HT1080 (cell line): ENCODE data around the gene EIF4A2. TPM values are rescaled to one million over a fixed set of nuclear protein-coding genes. Genes with fewer than 3 reads are reported as not detected.

Experiments
- DNase-seq: peaks from one replicate; pipeline ENCODE4 v3.0.0-alpha.2; 2015; ENCODE audit warnings: low read depth
- polyA plus RNA-seq, 2 experiments: library from polyadenylated mRNA; depleted of rRNA; stranded (reverse); fragments of >200 nt; gene quantifications; 2 replicates each; pipeline ENCODE4 v1.2.3, GENCODE V29; 2015
- total RNA-seq: library from RNA; depleted of rRNA; stranded (reverse); fragments of >200 nt; shearing (Covaris generic); gene quantifications from 2 replicates; pipeline ENCODE4 v1.2.3, GENCODE V29; 2014; rRNA removed

EIF4A2 gene
- total RNA-seq = 557 and 581 TPM in 2 replicates
- 725 and 893 TPM in 2 replicates for polyA plus RNA-seq (2015; cell fraction: cytosol; rRNA removed)
- polyA plus RNA-seq (2015; cell fraction: nucleus; rRNA removed) = 2,088 and 2,429 TPM in 2 replicates

DNA sequence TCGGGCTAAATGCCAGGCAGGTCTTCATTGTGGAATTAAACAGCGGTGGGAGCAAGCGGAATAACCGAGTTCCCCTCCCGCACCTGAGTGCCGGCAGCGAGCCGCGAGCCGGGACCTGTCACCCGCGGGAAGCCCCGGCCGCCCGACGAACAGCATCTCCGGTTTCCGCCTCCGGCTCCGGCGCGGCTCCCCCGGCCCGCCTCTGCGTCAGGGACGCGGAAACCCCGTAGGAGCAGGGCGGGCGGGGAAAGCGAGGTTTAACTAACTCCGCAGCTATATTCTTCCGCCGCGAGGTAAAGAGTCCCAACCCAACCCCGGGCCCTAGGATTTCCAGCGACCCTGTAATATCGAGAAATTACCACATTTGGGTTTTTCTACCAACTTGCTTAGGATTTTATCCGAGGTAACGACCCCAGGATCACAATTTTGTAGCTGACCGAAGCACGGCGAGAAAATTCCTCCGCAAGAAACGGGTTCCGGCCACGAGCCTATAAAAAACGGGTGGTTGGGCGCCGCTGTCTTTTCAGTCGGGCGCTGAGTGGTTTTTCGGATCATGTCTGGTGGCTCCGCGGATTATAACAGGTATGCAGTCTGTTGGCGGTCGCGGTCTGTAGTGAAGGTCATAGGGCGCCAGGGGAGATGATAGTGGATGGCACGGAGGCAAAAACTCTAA is at the start of gene EIF4A2:
Gene EIF4A2, plus strand, starts transcription at position 520 of the 673 bp plus-strand sequence. Its CDS starts 34 bp downstream, at position 554.
- peak; percentile 86 for DNase-seq

GRCh38 chr3:186742618-186743380 is 40.6 kb upstream of the EIF4A2 start:
- DNase-seq = no peak

- DNase-seq = no peak
Observed at GRCh38 chr3:186743666-186744065, 39.7 kb upstream of the EIF4A2 start.

DNA sequence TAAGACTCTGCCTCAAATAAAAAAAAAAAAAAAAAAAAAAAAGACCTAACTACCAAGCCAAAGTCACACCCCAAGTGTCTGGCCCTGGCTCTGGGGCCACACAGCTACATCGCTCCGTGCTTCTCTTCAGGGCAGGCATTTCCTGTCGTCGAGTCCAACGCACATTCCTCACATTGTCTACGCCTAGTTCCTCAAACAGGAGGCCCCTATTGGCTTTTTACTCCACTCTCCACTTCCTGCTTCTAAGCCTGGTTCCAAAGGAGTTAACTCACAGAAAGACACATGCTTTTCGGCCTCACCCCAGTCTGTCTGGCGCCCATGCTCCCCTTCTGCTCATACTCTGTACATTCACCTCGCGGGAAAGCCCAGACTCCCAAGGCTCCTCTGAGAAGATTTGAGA is 37.4 kb upstream of the EIF4A2 start:
- peak; percentile 92 for DNase-seq

- DNase-seq = no peak
Observed at GRCh38 chr3:186750316-186750715, 33.1 kb upstream of the EIF4A2 start.

GRCh38 chr3:186751480-186751879 is 31.9 kb upstream of the EIF4A2 start:
- no peak for DNase-seq

DNA sequence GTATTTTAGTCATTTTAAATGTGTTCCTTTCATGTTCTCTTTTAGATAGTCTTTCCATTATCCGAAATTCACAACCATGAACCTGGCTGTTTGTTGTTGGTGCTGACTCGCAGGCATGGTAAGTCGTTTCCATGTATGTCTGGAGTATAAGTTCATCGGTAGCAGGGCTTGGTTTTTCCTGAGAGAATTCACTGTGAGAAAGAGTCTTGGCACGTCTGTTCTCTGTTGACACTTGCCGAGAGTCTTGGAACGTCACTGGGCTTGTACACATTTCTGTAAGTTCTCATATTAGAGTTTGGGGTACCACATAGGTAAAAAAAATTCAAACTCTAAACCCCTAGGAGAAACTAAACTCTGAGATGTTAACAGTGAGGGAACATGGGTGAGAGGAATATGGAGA is 29.4 kb upstream of the EIF4A2 start:
- DNase-seq = peak; percentile 32

DNA sequence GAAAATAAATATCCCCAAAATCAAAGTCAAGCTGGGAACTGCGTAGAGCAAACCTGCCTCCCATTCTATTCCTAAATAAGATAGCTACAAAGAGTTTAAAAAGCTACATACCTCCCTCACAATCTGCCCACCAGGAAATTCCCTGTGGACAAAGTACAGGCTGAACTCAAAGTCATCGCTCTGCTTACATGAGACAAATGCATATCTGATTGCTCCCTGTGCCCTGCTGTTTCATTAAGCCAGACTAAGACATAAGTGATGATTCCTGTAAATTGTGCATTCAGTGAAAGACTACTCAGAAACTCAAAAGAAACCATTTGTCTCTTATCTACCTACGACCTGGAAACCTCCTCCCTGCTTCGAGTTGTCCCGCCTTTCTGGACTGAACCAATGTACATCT is 28.5 kb upstream of the EIF4A2 start:
- DNase-seq = no peak

- DNase-seq = no peak
Observed at GRCh38 chr3:186757214-186757613, 26.2 kb upstream of the EIF4A2 start.

GRCh38 chr3:186757686-186758220 is 25.6 kb upstream of the EIF4A2 start:
- DNase-seq = no peak

DNA sequence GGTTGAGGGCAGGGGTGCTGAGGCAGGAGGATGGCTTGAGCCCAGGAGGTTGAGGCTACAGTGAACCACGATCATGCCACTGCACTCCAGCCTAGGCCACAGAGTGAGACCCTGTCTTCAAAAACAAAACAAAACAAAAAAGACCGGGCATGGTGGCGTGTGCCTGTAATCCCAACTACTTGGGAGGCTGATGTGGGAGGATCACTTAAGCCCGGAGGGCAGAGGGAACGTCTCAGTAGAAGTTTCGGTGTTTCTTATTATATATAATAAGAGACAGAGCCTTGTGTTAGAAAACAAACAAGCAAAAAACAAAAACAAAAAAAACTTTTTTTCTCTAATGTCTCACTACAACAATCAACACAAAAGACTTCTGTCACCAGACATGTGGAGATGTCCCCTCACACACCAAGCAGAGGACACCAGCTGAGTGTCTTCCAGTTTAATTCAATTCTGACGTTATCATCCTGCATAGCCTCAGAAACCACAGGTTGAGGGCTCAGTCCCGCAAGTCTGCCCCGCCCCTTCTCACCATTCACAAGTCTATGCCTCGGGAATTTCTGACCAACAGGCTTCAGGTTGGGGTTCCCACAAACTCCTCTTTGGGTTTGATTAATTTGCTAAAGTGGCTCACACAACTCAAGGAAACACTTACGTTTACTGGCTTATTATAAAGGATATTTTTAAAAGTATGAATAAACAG is 24.0 kb upstream of the EIF4A2 start:
- DNase-seq = no peak

DNA sequence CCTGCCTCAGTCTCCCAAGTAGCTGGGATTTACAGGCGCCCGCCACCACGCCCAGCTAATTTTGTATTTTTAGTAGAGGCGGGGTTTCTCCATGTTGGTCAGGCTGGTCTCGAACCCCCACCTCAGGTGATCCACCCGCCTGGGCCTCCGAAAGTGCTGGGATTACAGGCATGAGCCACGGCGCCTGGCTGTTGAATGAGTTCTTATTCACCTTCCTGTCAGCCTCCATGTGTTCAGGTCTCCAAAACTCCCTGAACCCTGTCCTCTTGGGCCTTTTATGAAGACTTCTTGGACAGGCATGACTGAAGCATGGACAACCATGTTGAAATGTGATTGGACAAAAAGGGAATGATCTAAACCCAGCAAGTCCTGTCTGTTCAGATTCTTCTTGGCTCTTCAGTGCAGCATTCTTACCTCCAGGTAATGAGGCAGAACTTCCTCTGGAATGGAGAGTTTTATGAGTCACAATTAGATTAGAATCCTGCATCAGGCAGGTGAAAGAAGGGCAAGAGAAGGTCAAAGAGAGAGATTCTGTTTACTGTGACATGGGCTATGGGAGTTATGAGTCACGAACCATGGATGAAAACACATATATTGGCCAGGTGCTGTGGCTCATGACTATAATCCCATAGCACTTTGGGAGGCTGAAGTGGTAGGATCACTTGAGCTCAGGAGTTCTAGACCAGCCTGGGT is 23.1 kb upstream of the EIF4A2 start:
- DNase-seq = peak; percentile 80

- DNase-seq = no peak
Observed at GRCh38 chr3:186760897-186761447, 22.4 kb upstream of the EIF4A2 start.

- DNase-seq = no peak
Observed at GRCh38 chr3:186772281-186772694, 11.1 kb upstream of the EIF4A2 start.

DNA sequence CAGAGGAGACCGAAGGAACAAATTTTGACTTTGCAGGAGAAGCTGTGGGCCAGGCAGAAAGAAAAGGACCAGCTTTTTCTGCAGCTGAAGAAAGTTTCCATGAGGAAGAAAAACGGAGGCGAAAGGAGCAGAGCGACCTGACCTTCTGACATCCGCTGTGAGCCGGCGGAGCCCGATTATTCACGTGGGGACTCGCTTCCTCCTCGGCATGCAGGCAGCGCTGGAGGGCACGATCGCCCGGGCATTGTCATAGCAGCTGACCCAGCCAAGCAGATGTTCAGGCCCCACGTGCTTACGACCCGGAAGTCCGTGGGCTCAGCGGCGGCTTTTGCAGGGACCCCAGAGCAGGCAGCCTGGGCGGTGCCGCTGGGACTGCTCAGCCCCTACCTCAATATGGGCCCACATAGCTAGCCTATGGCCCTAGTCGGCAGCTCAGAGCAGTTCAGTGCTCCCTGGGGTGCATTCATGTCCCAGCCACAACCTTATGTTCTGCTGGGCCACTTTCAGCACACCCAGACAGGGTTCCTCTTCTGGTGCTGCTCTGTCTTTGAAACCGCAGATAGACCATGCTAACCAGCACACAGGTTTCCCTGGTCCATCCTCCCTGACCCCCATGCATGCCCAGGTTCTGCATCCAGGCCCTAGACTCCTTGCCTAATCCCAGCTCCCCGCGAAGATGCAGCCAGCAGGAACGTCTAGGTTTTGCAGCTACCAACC is 10.5 kb upstream of the EIF4A2 start:
- no peak for DNase-seq

- no peak for DNase-seq
Observed at GRCh38 chr3:186775999-186776398, 7.4 kb upstream of the EIF4A2 start.

GRCh38 chr3:186779204-186779603 is 4.2 kb upstream of the EIF4A2 start:
- DNase-seq = no peak

GRCh38 chr3:186782542-186783057 is 777 bp upstream of the EIF4A2 start:
- DNase-seq = no peak

DNA sequence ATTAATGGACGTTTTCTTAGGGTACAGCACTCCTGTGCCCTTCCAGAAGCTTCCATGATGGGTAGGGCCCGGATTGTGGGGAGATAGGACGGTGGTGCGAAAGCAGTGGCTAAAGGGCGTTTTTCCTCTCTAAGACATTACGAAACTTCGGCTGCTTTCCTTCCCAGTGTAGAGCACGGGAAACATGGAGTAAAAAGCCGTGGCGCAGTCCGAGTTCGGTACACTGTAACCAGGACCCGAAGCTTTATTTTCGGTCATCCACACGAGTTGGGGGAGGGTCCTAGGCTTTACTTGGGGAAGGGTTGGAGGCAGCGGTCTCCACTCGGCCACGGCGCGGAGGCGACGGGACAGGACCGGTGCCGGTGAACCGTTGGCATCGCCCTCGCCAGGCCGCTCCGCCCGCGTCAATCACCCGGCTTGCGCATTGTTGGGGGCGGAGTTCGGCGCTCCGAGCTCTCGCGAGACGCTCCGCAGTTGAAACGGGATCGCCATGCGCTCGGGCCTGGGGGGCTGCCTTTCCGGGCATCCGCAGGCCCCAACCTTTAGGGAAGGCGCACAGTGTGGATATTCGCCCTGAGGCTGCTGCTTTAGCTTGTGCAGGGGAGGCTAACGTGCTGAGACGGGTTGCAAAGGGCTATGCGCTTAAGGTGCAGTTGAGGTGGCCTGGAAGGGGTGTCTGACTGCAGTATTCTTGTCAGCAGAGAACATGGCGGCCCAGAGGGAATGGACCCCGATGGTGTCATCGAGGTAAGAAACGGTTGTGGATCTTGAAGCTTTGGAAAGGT is 546 bp downstream of the EIF4A2 start:
- DNase-seq = peak; percentile 77
